Vagina (tissue), 2 donors: Measurements from ENCODE around the gene SORCS2.

Experiments used
- POLR2A ChIP-seq, 2 donors: fragments of 450-650 bp; IDR thresholded peaks; one replicate each; pipeline ENCODE4 v1.6.1; 2017; ENCODE audit warnings: antibody characterized with exemption in 2 of 2, mild to moderate bottlenecking in 2 of 2, moderate library complexity in 2 of 2
- POLR2AphosphoS5 ChIP-seq, 2 donors: sonication (generic); formaldehyde crosslinking; IDR thresholded peaks; one replicate each; pipeline ENCODE4 v1.9.0; 2017; ENCODE audit warnings: antibody characterized with exemption in 2 of 2, mild to moderate bottlenecking in 2 of 2, low read depth in 1 of 2; ENCODE audit not compliant: insufficient read depth in 1 of 2
- TF ChIP-seq, protein P1 (sequence below), 3 experiments: fragments of 450-650 bp in 2 of 3; fragments of 200-600 bp in 1 of 3; sonication (generic) in 1 of 3; IDR thresholded peaks; one replicate each; pipeline ENCODE4 v1.5.1; 2017 to 2019; ENCODE audit warnings: antibody characterized with exemption in 3 of 3, mild to moderate bottlenecking in 2 of 3, moderate library complexity in 2 of 3

DNA sequence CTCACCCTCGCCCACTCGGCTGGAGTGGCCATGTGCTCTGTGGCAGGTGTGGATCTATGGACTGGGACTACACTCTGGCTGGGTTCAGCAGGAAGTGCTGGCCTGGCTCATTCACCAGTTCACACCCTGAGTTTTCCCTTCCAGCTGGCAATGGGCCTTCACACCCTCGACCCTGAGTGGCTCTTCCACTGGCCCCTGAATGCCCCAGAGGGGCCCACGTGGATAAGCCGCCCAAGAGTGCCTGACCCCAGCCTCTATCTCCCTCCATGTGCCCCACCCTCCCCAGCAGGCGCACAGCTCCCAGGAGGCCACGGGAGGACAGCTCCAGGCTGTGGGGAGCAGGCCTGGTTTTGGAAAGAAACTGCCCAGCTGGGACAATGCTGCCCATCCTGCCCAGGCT, 513.3 kb downstream of the SORCS2 start:
- TF ChIP-seq POLR2A (IDR thresholded peaks at IDR 0.05): no peak
- TF ChIP-seq, protein P1, sequence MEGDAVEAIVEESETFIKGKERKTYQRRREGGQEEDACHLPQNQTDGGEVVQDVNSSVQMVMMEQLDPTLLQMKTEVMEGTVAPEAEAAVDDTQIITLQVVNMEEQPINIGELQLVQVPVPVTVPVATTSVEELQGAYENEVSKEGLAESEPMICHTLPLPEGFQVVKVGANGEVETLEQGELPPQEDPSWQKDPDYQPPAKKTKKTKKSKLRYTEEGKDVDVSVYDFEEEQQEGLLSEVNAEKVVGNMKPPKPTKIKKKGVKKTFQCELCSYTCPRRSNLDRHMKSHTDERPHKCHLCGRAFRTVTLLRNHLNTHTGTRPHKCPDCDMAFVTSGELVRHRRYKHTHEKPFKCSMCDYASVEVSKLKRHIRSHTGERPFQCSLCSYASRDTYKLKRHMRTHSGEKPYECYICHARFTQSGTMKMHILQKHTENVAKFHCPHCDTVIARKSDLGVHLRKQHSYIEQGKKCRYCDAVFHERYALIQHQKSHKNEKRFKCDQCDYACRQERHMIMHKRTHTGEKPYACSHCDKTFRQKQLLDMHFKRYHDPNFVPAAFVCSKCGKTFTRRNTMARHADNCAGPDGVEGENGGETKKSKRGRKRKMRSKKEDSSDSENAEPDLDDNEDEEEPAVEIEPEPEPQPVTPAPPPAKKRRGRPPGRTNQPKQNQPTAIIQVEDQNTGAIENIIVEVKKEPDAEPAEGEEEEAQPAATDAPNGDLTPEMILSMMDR (IDR thresholded peaks at IDR 0.05): no peak
- TF ChIP-seq POLR2AphosphoS5 (IDR thresholded peaks at IDR 0.05; ENCODE audit: insufficient read depth in 1 of 2, low read depth in 1 of 2): no peak
